Tibial nerve (tissue), 4 donors: ENCODE results near the gene PKP4.

Source experiments
- CTCF ChIP-seq, 5 experiments: fragments of 200-600 bp in 3 of 5; fragments of 450-650 bp in 2 of 5; sonication (generic) in 3 of 5; IDR thresholded peaks; one replicate each; pipeline ENCODE4 v1.5.1; 2016 to 2019; ENCODE audit warnings: antibody characterized with exemption in 5 of 5, mild to moderate bottlenecking in 3 of 5, moderate library complexity in 2 of 5
- EP300 ChIP-seq, 2 donors: sonication (generic); formaldehyde crosslinking; IDR thresholded peaks; one replicate each; pipeline ENCODE4 v1.6.1; 2017; ENCODE audit warnings: antibody characterized with exemption in 2 of 2, mild to moderate bottlenecking in 1 of 2
- POLR2A ChIP-seq, 2 donors: fragments of 450-650 bp; IDR thresholded peaks; one replicate each; pipeline ENCODE4 v1.6.1; 2017; ENCODE audit warnings: antibody characterized with exemption in 2 of 2, mild to moderate bottlenecking in 2 of 2, moderate library complexity in 2 of 2

- no peak for TF ChIP-seq CTCF (IDR thresholded peaks at IDR 0.05)
- no peak for TF ChIP-seq POLR2A (IDR thresholded peaks at IDR 0.05)
- no peak for TF ChIP-seq EP300 (IDR thresholded peaks at IDR 0.05)
Measured at GRCh38 chr2:158589303-158589702, 132.6 kb downstream of the PKP4 start.
